ENCODE data around the gene SOX14. TPM values are rescaled to one million over a fixed set of nuclear protein-coding genes. Genes with fewer than 3 reads are reported as not detected.

Gene SOX14
- total and polyA plus RNA-seq, 2 experiments from 2014 or later = 0.39 TPM; not detected in 1

DNA sequence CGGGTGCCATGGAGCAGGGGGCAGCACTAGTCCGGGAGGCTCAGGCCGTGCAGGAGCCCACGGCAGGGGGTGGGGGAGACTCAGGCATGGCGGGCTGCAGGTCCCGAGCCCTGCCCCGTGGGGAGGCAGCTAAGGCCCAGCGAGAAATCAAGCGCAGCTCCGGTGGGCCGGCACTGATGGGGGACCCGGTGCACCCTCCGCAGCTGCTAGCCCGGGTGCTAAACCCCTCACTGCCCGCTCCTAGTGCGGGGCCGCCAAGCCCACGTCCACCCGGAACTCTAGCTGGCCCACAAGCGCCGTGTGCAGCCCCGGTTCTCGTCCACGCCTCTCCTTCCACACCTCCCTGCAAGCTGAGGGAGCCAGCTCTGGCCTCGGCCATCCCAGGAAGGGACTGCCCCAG is 49.6 kb upstream of the SOX14 start:
- ATAC-seq = no peak
- DNase-seq (ENCODE audit: low spot score) = no peak
- Mint-ChIP-seq H3K4me3 (no peak overlapping the region), H3K27ac (no peak overlapping the region), H3K9me3 (no peaks in the 10 kb centered on the region; the same call in 1 of the 3 replicates), H3K27me3 (ENCODE audit: insufficient read depth, low read depth, poor library complexity) (peaks cover 6% of the 10 kb centered on the region), H3K36me3 (ENCODE audit: low read depth) (no peaks in the 10 kb centered on the region), H3K4me1 (0 out of 3 replicates have a peak, but pooled peaks cover 2% of the 10 kb centered on the region)
- no peaks in the 10 kb centered on the region for H3K4me1 ChIP-seq (ENCODE audit: insufficient read depth)
- 0 out of 2 replicates have a peak, but pooled peaks cover 9% of the 10 kb centered on the region for H3K9me2 ChIP-seq (ENCODE audit: insufficient read depth)
- H3F3A ChIP-seq (replicated peaks; ENCODE audit: low read depth) = no peaks in the 10 kb centered on the region
- H2AFZ ChIP-seq = no peak overlapping the region; the same call in 1 of the 2 replicates
- no peaks in the 10 kb centered on the region for H3K36me3 ChIP-seq (ENCODE audit: insufficient read depth)
- H3K4me2 ChIP-seq = no peak overlapping the region
- no peak overlapping the region for H3K27ac ChIP-seq (ENCODE audit: low read depth)
- no peak overlapping the region for H3K4me3 ChIP-seq
- no peaks in the 10 kb centered on the region for H4K20me1 ChIP-seq (replicated peaks; ENCODE audit: insufficient read depth)
- H3K27me3 ChIP-seq (ENCODE audit: insufficient read depth) = no peaks in the 10 kb centered on the region
- TF ChIP-seq JUNB (IDR thresholded peaks at IDR 0.05; ENCODE audit: unreplicated experiment) = no peak
- no peak for TF ChIP-seq REST (IDR thresholded peaks at IDR 0.05; ENCODE audit: unreplicated experiment)
- no peak for TF ChIP-seq ETS1 (IDR thresholded peaks at IDR 0.05)
- no peak for TF ChIP-seq NANOG (IDR thresholded peaks at IDR 0.05; ENCODE audit: borderline replicate concordance)
- no peak for TF ChIP-seq ZNF331 (CRISPR knock-in tag; IDR thresholded peaks at IDR 0.05; ENCODE audit: low read depth)
- TF ChIP-seq CTCF (conservative IDR thresholded peaks at IDR 0.05; ENCODE audit: low read depth in 2 of 2) = no peak
- no peak for TF ChIP-seq STAT1 (IDR thresholded peaks at IDR 0.05; ENCODE audit: unreplicated experiment)
- no peak for TF ChIP-seq CREB1 (CRISPR knock-in tag; IDR thresholded peaks at IDR 0.05; ENCODE audit: low read depth)
- TF ChIP-seq EZH2 (IDR thresholded peaks at IDR 0.05; ENCODE audit: low read depth, unreplicated experiment) = no peak
- TF ChIP-seq, protein P1, sequence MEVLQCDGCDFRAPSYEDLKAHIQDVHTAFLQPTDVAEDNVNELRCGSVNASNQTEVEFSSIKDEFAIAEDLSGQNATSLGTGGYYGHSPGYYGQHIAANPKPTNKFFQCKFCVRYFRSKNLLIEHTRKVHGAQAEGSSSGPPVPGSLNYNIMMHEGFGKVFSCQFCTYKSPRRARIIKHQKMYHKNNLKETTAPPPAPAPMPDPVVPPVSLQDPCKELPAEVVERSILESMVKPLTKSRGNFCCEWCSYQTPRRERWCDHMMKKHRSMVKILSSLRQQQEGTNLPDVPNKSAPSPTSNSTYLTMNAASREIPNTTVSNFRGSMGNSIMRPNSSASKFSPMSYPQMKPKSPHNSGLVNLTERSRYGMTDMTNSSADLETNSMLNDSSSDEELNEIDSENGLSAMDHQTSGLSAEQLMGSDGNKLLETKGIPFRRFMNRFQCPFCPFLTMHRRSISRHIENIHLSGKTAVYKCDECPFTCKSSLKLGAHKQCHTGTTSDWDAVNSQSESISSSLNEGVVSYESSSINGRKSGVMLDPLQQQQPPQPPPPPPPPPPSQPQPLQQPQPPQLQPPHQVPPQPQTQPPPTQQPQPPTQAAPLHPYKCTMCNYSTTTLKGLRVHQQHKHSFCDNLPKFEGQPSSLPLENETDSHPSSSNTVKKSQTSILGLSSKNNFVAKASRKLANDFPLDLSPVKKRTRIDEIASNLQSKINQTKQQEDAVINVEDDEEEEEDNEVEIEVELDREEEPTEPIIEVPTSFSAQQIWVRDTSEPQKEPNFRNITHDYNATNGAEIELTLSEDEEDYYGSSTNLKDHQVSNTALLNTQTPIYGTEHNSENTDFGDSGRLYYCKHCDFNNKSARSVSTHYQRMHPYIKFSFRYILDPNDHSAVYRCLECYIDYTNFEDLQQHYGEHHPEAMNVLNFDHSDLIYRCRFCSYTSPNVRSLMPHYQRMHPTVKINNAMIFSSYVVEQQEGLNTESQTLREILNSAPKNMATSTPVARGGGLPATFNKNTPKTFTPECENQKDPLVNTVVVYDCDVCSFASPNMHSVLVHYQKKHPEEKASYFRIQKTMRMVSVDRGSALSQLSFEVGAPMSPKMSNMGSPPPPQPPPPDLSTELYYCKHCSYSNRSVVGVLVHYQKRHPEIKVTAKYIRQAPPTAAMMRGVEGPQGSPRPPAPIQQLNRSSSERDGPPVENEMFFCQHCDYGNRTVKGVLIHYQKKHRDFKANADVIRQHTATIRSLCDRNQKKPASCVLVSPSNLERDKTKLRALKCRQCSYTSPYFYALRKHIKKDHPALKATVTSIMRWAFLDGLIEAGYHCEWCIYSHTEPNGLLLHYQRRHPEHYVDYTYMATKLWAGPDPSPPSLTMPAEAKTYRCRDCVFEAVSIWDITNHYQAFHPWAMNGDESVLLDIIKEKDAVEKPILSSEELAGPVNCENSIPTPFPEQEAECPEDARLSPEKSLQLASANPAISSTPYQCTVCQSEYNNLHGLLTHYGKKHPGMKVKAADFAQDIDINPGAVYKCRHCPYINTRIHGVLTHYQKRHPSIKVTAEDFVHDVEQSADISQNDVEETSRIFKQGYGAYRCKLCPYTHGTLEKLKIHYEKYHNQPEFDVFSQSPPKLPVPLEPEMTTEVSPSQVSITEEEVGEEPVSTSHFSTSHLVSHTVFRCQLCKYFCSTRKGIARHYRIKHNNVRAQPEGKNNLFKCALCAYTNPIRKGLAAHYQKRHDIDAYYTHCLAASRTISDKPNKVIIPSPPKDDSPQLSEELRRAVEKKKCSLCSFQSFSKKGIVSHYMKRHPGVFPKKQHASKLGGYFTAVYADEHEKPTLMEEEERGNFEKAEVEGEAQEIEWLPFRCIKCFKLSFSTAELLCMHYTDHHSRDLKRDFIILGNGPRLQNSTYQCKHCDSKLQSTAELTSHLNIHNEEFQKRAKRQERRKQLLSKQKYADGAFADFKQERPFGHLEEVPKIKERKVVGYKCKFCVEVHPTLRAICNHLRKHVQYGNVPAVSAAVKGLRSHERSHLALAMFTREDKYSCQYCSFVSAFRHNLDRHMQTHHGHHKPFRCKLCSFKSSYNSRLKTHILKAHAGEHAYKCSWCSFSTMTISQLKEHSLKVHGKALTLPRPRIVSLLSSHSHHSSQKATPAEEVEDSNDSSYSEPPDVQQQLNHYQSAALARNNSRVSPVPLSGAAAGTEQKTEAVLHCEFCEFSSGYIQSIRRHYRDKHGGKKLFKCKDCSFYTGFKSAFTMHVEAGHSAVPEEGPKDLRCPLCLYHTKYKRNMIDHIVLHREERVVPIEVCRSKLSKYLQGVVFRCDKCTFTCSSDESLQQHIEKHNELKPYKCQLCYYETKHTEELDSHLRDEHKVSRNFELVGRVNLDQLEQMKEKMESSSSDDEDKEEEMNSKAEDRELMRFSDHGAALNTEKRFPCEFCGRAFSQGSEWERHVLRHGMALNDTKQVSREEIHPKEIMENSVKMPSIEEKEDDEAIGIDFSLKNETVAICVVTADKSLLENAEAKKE (CRISPR knock-in tag; IDR thresholded peaks at IDR 0.05) = no peak
- TF ChIP-seq ZNF114 (CRISPR knock-in tag; IDR thresholded peaks at IDR 0.05) = no peak
- no peak for TF ChIP-seq POLR2AphosphoS5 (IDR thresholded peaks at IDR 0.05; ENCODE audit: low read depth)
- H3K79me2 ChIP-seq (replicated peaks; ENCODE audit: insufficient read depth) = no peaks in the 10 kb centered on the region

Measured in GM23338 (cell line).